Right cardiac atrium (tissue), 5 donors: Measurements from ENCODE around the gene SORCS2. TPM values are rescaled to one million over a fixed set of nuclear protein-coding genes. Genes with fewer than 3 reads are reported as not detected.

Experiments
- ATAC-seq, 2 donors: fragments of 200-7000 bp; cut with Tn5 transposase; one replicate each; pipeline versions ENCODE4 v1.8.0 to v1.9.1; 2020; ENCODE audit warnings: moderate library complexity in 2 of 2, mild to moderate bottlenecking in 1 of 2
- DNase-seq, 3 donors: peaks; one replicate each; pipeline ENCODE4 v3.0.0-alpha.2; 2020
- H3K27ac ChIP-seq: one replicate; pipeline ENCODE4 v1.5.1; 2013; ENCODE audit warnings: mild to moderate bottlenecking, low read length, control low read depth, moderate library complexity
- H3K27me3 ChIP-seq: one replicate; pipeline ENCODE4 v1.6.1; 2013; ENCODE audit not compliant: control insufficient read depth, insufficient read depth
- H3K4me1 ChIP-seq: one replicate; pipeline ENCODE4 v1.6.1; 2013; ENCODE audit warnings: low read length; ENCODE audit not compliant: control insufficient read depth, insufficient read depth
- H3K4me3 ChIP-seq: one replicate; pipeline ENCODE4 v1.5.1; 2013; ENCODE audit warnings: low read length, control low read depth
- H3K9me3 ChIP-seq: one replicate; pipeline ENCODE4 v1.6.1; 2013; ENCODE audit warnings: low read length; ENCODE audit not compliant: control insufficient read depth
- WGBS: extraction: QIAGEN DNeasy Blood & Tissue Kit; methylation state at CpG from one replicate; pipeline ENCODE4 v1.1.7; 2013; 5-methylcytosine and 5-hydroxymethylcytosine counted together
- intact Hi-C, 4 donors: fragments of 100-400 bp; cut with DNase I; formaldehyde crosslinking; loops; one replicate each; pipeline versions ENCODE4 v1.11.0 to v1.14.0; 2022 to 2023
- polyA plus RNA-seq: library from polyadenylated mRNA; stranded (reverse); fragments of 200-250 nt; gene quantifications from one replicate; pipeline ENCODE4 v1.2.3, GENCODE V29; 2013
- total RNA-seq, 4 donors: library from RNA; stranded (reverse); fragmentation: NEBNext Ultra II Directional; extraction: Animal tissue kit (Norgen Biotek cat#: 25700); gene quantifications; one replicate each; pipeline ENCODE4 v1.2.1, GENCODE V29; 2021
- donor health status: healthy with polysubstance abuse.
- donor health status: DM: no; HTN: yes; CAD: no.
- donor health status: DM: no; HTN: no; CAD: no.
- donor health status: DM: no; HTN: yes; CAD: no; lungs with severe emphysema.
- donor health status: DM: yes; HTN: yes; CAD: no.

Gene SORCS2
- total and polyA plus RNA-seq, 5 donors = 2.1 to 7.3 (median 2.7) TPM

DNA sequence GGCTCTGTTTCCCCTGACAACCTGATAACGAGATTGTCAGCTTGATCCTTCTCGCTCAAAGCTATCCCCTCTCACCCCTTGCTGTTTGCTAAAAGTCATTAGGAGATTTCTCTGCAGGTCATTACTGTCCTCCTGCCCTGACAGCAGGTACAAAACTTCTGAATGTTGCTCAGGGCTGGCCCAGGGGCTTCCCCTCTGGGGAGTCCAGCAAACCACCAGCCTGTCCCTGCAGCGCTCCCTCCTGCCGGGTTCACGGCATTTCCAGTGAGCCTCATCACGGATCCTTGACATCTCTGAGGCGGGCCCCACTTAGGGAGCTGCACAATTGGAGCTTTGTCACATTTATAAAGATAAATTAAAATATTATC lies 5.2 kb upstream of the SORCS2 start:
- WGBS = 45% methylated on average over 7 of the region's 7 CpGs
- Histone ChIP-seq H3K4me3 (no peak overlapping the region), H3K9me3 (no peaks in the 10 kb centered on the region), H3K4me1 (no peaks in the 10 kb centered on the region), H3K27me3 (no peaks in the 10 kb centered on the region), H3K27ac (no peak overlapping the region)
- ATAC-seq = no peak
- intact Hi-C loops = no loop called here
- no peak for DNase-seq

GRCh38 chr4:7187691-7188090 lies 4.6 kb upstream of the SORCS2 start:
- Histone ChIP-seq H3K4me3 (no peak overlapping the region), H3K27ac (no peak overlapping the region), H3K4me1 (no peaks in the 10 kb centered on the region), H3K27me3 (no peaks in the 10 kb centered on the region), H3K9me3 (no peaks in the 10 kb centered on the region)
- intact Hi-C loops = no loop called here
- no peak for ATAC-seq
- 75% methylated on average over 7 of the region's 7 CpGs for WGBS
- DNase-seq = no peak

DNA sequence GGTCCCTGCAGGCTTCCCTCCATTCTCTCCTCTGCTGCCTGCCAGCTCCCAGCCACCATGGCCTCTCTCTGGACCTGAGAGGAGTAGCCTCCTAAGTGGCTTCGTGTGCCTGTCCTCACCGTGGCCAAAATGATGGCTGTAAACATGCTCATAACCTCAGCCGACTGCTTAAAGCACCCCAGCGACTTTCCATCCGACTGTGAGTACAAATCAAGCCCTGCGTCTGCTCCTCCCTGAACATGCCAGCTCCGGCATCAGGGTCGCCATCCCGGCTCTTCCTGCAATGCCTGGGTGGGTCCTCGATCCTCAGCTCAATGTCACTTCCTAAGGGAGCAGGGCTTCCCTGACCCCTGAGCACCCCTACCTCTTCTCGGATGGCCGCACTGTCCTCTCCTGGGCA lies 3.3 kb upstream of the SORCS2 start:
- ATAC-seq (no peak), DNase-seq (no peak)
- no peaks in the 10 kb centered on the region for H3K9me3 ChIP-seq
- no peak overlapping the region for H3K4me3 ChIP-seq
- intact Hi-C loops = no loop called here
- no peak overlapping the region for H3K27ac ChIP-seq
- peaks cover 3% of the 10 kb centered on the region for H3K4me1 ChIP-seq
- H3K27me3 ChIP-seq = no peaks in the 10 kb centered on the region
- 69% methylated on average over 12 of the region's 12 CpGs for whole genome bisulfite sequencing

DNA sequence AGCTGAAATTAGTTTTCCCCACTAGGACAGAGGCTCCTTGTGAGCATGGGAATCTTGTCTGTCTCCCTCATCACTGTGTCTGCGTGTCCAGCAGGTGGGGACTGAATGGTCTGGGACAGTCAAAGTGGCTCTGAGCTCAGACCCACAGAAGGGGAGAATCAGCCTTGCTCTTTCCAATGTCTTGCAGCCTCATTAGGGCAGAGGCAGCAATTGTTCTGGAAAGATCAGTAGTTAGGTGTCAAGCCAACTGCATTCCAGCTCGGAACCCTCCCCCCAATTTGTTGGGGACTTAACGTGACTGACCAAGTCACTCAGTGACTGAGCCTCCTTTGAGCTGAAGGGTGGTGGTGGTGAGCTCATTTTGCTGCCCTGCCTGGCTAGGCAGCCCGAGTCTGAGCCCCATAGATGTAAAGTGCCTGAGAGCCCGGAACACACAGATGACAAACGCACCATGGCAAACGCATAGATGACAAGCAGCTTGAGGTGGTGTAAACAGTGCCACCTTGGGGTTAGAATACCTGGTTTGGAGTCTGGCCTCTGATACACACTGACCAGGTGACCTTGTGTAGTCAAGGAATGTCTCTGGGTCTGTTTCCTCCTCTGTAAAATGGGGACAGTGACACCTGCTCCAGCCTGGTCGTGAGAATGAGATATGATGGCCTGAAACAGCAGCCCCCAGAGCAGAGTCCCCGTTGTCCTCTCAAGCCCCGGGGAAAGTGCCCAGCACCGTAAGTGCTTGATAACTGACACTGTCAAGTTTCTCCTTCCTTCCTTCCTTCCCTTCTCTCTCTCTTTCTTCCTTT lies 2.7 kb upstream of the SORCS2 start:
- Histone ChIP-seq H3K4me1 (peaks cover 4% of the 10 kb centered on the region), H3K4me3 (no peak overlapping the region), H3K27me3 (no peaks in the 10 kb centered on the region), H3K9me3 (no peaks in the 10 kb centered on the region), H3K27ac (no peak overlapping the region)
- intact Hi-C loops = loop anchor here in 3 of 4 donors (5.0 to 10.0 kb wide), 4 partner anchors 108 to 528 kb away; no protein-coding TSS in a partner anchor
- DNase-seq (no peak), ATAC-seq (no peak)
- WGBS = 44% methylated on average over 11 of the region's 11 CpGs

DNA sequence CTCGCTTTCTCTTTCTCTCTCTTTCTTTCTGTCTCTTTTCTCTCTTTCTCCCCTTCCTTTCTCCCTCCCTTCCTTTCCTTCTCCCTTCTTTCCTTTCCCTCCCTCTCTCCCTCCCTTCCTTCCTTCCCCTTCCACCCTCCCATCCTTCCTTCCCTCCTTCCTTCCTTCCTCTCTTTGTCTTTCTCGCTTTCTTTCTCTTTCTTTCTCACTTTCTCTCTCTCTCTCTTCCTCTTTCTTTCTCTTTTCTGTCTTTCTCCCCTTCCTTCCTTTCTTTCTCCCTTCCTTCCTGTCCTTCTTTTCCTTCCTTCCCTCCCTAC lies 2.1 kb upstream of the SORCS2 start:
- no peak for DNase-seq
- Histone ChIP-seq H3K4me1 (peaks cover 4% of the 10 kb centered on the region), H3K27me3 (no peaks in the 10 kb centered on the region), H3K9me3 (no peaks in the 10 kb centered on the region), H3K27ac (no peak overlapping the region), H3K4me3 (no peak overlapping the region)
- ATAC-seq = no peak
- intact Hi-C loops = loop anchor here in 3 of 4 donors (5.0 to 10.0 kb wide), 4 partner anchors 107 to 527 kb away; no protein-coding TSS in a partner anchor
- 75% methylated on average over 2 of the region's 2 CpGs for WGBS

- intact Hi-C loops = loop anchor here in 3 of 4 donors (5.0 to 10.0 kb wide), 4 partner anchors 106 to 526 kb away; no protein-coding TSS in a partner anchor
- no peak for DNase-seq
Measured at GRCh38 chr4:7190691-7191545, 1.4 kb upstream of the SORCS2 start.

DNA sequence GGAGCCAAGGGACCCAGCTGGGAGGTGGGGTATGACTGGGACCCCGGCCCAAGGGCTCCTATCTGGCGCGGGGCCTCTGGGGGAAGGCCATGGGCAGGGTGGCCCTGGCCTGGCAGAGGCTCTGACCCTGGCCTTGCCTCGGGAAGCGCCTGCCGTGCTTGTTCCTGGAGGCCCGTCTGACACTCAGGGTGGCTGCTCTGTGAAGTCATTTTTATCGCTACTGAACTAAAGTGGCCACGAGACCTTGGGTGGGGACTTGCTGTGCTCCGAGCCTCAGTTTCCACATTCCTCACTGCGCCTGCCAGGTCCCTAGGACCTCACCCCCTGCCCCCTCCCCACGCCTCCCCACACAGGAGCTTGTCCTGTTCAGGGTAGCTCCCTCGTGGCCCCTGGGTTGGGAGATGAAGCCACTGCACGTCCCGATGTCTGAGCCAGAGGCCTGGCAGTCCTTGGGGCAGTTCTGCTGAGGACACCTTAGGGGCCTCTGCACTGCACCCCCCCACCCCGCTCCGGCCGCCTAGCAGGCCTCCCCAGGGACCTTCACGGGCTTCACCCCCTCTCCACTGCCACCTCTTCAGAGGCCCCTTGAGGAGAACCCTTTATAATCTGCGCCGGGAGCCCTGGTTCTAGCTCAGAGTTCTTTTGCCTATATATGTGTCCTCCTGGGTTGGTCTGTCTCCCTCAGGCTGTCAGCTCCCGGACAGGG lies 639 bp upstream of the SORCS2 start:
- ATAC-seq (peak in 1 of 2 donors; percentile 13), DNase-seq (no peak)
- H3K9me3 ChIP-seq = no peaks in the 10 kb centered on the region
- H3K4me1 ChIP-seq = peaks cover 4% of the 10 kb centered on the region
- no peak overlapping the region for H3K27ac ChIP-seq
- H3K4me3 ChIP-seq = no peak overlapping the region
- intact Hi-C loops = loop anchor here (2.0 to 10.0 kb wide), 7 partner anchors 103 to 527 kb away; no protein-coding TSS in a partner anchor
- 67% methylated on average over 22 of the region's 22 CpGs for WGBS
- no peaks in the 10 kb centered on the region for H3K27me3 ChIP-seq

More at GRCh38 chr4:7190691-7191545, 1.4 kb upstream of the SORCS2 start:
- no peak overlapping the region for H3K4me3 ChIP-seq
- H3K27ac ChIP-seq = no peak overlapping the region
- peaks cover 4% of the 10 kb centered on the region for H3K4me1 ChIP-seq
- ATAC-seq = no peak
- H3K9me3 ChIP-seq = no peaks in the 10 kb centered on the region
- H3K27me3 ChIP-seq = no peaks in the 10 kb centered on the region
- WGBS = 87% methylated on average over 11 of the region's 11 CpGs

DNA sequence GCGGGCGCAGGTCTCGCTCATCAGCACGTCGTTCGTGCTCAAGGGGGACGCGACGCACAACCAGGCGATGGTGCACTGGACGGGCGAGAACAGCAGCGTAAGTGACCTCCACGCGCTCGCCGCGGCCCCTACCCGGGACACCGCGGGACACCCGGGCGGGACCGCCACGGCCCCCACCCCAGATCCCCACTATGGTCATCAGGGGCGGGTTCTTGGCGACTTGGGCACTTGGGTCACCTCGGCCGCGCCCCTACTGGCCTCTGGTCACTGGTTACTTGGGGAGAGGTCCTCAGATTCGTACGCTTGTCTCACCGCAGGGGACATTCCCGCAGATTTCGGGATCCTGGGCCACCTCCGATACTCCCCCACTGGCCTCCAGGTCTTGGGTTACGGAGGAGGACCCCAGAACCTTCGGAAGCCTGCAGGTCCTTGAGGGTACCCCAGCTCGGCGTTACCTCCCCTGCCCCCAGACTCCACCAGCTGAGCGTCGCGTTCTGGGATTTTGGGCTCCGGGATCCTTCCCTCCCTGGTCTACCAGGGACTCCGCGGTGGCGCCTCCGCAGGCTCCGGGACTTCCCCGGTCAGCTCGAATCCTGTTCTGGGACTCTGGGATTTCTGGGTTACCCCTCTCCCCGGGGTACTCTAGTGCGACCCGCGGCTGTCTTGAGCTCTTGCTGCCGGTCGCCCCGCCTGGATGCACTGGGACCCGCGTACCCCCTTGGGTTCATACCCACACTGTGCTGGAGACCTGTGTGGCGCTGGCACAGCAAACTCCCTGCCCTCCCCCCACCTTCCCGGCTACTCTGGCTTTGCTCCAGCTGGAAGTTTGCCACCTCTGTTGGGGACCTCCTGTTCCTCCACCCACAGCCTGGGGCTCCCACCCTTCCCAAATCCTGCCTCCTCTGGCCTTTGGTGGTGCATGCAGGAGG lies 956 bp downstream of the SORCS2 start:
- WGBS = 4% methylated on average over 62 of the region's 62 CpGs
- Histone ChIP-seq H3K27ac (no peak overlapping the region), H3K27me3 (no peaks in the 10 kb centered on the region), H3K4me3 (peak overlapping the region; percentile 87), H3K9me3 (no peaks in the 10 kb centered on the region), H3K4me1 (peaks cover 4% of the 10 kb centered on the region)
- ATAC-seq = peak; percentile 6 to 12
- peak in 2 of 3 donors; percentile 65 to 66 for DNase-seq
- intact Hi-C loops = loop anchor here (2.0 to 10.0 kb wide), 7 partner anchors 102 to 526 kb away; no protein-coding TSS in a partner anchor

GRCh38 chr4:7194251-7195140 lies 2.2 kb downstream of the SORCS2 start:
- H3K4me3 ChIP-seq = no peak overlapping the region
- DNase-seq (peak in 2 of 3 donors; percentile 76 to 77), ATAC-seq (peak in 1 of 2 donors; percentile 17)
- no peaks in the 10 kb centered on the region for H3K27me3 ChIP-seq
- peaks cover 4% of the 10 kb centered on the region for H3K4me1 ChIP-seq
- WGBS = 64% methylated on average over 6 of the region's 6 CpGs
- intact Hi-C loops = loop anchor here in 3 of 4 donors (5.0 to 10.0 kb wide), 4 partner anchors 103 to 523 kb away; no protein-coding TSS in a partner anchor
- no peak overlapping the region for H3K27ac ChIP-seq
- H3K9me3 ChIP-seq = no peaks in the 10 kb centered on the region
